GM19395 (cell line): ENCODE measurements around the gene ICAM1.
"Not testable (repeated sequence)": the region's sequence is repeated elsewhere in the genome, so short reads cannot be mapped to it uniquely, and the experiment has no call there.

Source experiments
- ATAC-seq: cut with Tn5 transposase; IDR thresholded peaks from one replicate; pipeline ENCODE4 v1.9.1; 2021; ENCODE audit warnings: mild to moderate bottlenecking, moderate library complexity; ENCODE audit not compliant: unreplicated experiment

Gene ICAM1, protein sequence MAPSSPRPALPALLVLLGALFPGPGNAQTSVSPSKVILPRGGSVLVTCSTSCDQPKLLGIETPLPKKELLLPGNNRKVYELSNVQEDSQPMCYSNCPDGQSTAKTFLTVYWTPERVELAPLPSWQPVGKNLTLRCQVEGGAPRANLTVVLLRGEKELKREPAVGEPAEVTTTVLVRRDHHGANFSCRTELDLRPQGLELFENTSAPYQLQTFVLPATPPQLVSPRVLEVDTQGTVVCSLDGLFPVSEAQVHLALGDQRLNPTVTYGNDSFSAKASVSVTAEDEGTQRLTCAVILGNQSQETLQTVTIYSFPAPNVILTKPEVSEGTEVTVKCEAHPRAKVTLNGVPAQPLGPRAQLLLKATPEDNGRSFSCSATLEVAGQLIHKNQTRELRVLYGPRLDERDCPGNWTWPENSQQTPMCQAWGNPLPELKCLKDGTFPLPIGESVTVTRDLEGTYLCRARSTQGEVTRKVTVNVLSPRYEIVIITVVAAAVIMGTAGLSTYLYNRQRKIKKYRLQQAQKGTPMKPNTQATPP

DNA sequence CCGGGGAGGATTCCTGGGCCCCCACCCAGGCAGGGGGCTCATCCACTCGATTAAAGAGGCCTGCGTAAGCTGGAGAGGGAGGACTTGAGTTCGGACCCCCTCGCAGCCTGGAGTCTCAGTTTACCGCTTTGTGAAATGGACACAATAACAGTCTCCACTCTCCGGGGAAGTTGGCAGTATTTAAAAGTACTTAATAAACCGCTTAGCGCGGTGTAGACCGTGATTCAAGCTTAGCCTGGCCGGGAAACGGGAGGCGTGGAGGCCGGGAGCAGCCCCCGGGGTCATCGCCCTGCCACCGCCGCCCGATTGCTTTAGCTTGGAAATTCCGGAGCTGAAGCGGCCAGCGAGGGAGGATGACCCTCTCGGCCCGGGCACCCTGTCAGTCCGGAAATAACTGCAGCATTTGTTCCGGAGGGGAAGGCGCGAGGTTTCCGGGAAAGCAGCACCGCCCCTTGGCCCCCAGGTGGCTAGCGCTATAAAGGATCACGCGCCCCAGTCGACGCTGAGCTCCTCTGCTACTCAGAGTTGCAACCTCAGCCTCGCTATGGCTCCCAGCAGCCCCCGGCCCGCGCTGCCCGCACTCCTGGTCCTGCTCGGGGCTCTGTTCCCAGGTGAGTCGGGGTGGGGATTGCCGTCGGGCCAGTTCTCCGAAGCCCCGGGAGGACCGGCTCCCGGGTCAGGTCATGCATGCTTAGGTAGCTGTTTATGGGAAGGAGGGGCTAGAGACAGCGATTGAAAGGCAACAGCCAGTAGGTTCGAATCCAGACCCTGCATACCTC lies at the start of gene ICAM1:
TSS of gene ICAM1 (plus strand) at position 505 of the 779 bp plus-strand sequence. CDS start at position 545, 40 bp downstream.
- ATAC-seq = no peak

DNA sequence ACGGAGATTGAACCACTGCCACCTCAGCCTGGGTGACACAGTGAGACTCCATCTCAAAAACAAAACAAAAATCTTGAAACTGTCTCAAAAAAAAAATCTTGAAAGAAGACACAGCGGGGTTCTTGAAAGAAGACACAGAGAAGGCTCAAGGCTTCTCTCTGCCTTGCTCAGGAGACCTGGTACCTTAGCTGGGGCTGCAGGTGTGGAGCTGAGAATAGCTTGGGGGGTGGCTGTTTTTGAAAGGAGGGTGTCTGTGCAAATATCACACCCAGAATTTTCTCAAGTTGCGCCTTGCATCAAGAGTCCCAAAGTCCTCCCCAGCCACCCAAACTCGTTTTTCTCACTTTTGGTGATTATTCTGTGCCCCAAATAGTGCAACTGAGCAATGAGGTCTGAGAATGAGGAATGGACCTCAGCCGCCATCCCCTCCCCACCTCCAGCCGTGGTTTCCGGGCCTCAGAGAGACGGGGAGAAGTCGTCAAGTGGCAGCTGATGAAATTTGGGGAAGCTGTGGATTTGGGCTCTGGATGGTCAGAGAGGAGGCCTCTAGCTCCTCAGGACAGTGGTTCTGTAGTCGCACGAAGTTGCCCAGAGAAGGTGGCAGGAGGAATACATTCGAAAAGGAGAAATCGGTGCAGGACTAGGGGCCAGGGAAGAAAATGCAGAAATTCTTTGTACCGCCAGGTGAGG lies 48.6 kb upstream of the ICAM1 start:
- ATAC-seq = no peak

- no peak for ATAC-seq
Measured at GRCh38 chr19:10223488-10224213, 47.3 kb upstream of the ICAM1 start.

DNA sequence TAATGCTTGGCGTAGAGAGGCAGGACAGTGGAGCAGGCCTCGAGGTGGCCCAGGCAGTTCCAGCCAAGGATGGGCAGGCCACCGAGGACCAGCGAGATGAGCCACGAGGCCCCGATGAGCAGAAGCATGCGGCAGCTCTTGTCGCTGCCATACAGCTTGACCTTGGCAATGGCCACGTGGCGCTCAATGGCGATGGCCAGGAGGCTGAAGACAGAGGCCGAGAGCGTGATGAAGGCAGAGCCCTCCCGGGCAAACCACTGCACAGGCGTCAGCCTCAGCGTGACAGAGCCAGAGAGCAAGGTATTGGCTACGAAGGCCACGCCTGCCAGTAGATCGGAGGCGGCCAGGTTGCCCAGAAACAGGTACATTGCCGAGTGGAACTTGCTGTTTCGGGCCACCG lies 46.6 kb upstream of the ICAM1 start:
- ATAC-seq = no peak

GRCh38 chr19:10226021-10226375 lies 44.9 kb upstream of the ICAM1 start:
- no peak for ATAC-seq

DNA sequence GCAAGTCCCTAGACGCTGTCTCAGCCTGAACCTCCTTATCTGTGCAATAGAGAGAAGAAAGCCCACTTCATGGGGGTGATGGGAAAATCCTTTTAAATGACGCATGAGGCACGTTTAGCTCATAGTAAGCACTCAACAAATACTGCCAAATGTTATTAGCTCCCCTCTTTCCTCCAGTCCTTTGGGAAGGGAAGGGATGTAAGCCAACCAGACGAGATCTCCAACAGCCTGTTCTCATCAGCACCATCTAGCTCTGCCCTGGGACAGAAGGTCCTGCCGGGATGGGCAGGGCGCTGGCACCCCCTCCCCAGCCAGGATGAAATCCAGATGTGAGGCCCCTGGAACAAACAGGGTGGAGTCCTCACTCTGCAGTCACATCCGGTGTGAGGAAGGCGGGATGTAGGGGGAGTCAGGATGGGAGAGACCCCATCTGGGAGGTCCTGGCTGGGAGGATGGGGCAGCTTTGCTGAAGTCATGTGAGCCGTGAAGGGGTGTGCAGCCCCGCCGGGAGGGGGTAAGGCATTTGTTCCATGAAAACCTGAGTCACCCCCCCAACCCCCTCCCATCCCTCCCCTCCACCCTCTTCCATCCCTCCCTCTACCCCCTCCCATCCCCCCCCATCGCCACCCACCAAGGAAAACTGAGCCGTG lies 44.4 kb upstream of the ICAM1 start:
- ATAC-seq = no peak

DNA sequence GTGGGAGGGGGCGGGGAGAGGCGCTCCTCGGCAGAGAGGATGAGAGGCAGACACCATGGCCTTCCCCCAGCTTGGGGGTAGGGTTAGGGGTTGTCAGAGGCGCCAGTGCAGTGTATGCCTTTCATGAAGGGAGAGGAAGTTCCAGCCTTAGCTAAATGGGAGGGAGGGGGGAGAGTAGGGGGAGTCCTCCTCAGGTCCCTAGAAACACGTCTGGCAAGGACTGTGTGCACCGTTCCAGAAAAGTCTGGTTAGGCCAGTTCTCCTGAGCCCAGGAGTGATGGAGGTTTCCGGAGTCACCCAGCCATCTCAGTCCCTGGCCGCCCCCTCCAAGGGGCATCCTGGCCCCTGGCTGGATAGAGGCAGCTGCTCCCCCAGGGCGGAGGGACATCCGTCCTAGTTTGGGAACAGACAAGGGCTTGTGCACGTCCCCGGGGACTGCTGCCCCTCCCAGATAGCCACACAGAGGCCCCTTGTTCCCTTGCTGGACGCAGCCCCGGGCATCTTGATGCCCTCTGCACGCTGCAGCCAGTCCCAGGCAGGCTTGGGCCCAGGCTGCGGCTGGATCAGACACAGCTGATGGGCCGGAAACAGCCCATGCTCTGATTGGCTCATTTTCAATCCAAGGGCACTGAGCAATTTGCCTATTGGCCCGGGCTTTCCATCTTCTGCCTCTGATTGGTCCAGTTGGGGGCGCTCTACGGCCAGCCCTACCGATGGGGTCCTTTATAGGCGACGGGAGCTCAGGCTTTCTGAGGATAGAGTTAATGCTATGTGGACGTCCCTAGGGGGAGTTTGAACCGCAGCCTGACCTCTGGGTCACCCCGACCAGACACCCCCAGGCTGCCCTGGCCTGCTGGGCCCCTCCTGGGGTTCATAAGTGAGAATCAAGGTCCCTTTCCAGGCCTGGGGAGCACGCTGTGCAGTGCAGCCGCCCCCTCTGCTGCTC lies 43.6 kb upstream of the ICAM1 start:
- no peak for ATAC-seq

DNA sequence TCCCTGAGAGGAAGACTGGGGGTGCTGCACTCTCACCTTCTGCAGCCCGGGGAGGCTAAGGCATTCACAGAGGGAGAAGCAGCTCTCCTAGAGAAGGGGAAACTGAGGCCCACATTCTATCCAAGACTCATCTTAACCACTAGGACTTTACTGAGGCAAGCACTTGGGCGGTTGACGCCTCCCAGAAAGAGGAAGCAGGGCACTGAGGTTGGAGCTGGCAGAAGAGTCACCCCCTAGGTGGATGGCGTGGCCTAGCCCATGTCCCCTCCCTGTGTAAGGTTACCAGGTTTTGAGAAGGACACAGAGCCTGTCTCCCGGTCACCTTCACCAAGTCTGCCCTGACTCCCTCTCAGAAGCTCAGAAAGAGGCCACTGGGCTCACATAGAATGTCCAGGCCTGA lies 42.5 kb upstream of the ICAM1 start:
- ATAC-seq = no peak

DNA sequence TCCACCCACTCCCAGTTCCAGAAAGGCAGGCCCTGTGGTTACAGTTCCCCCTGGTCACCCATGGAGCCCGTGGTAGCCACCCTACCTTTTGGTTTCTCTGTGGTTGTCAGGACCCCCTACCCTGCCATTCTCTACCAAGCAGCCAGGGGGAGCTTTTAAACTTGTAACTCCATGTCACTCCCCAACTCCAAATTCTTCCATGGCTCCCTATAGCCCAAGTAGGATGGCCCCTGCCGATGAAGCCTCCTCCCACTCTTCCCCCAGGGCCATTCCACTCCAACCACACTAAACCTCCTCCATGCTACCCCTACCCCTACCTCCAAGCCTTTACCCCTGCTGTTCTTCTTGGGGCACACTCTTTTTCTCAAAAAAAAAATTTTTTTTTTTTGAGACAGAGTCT lies 42.0 kb upstream of the ICAM1 start:
- ATAC-seq = no peak

DNA sequence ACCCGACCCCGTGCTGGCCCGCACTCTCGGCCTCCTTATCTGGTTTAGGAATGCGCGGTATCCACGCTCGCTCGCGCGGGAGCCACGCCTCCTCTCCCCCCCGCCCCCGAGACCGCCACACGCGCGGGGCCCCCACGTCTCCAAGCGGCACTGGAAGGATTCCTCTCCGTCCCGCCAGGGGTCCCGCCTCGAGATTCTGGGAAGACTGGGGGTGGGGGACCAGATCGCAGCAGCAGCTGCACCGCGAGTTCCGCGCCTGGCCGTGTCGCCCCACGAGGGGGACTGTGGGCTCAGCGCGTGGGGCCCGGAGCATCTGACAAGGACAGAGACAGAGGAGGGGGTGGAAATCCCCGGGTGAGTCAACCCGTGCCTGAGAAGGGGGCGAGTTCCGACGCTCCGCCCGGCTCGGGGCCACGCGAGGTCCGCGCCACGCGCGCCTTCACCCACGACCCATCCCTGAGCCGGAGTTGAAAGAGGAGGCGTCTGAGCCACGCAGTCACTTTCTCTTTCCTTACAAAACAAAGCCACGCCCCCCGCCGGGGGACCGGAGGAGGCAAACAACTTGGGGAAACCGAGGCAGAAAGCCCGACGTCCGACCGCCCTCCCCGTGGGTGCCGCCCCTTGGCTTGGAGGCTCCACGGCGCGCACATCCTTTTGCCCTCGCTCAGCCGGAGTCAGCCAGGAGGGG lies 40.6 kb upstream of the ICAM1 start:
- no peak for ATAC-seq

- no peak for ATAC-seq
Measured at GRCh38 chr19:10230861-10231611, 39.9 kb upstream of the ICAM1 start, which contains the start of gene S1PR2. S1PR2 (minus strand) TSS chr19:10231331; CDS start chr19:10224905, 6,426 bp downstream.

DNA sequence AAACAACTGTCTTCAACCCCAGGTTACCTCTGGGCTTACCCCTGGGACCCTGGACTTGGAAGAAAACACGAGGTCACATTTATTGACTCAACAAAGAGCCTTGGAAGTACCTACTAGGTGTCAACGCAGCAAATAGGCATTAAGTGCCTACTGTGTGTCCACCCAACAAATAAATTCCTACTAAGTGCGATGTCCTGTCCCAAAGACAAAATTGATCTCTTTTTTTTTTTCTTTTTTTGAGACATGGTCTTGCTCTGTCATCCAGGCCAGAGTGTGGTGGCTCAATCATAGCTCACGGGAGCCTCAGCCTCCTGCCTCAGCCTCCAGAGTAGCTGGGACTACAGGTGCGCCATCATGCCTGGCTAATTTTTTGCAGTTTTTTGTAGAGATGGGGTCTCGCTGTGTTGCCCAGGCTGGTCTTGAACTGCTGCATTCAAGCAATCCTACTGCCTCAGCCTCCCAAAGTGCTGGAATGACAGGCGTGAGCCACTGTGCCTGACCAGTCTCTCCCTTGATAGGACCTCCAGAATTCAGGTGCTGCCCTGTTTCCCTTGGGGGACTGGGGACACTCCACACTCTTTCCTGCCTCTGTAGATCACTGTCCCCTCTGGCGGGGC lies 39.2 kb upstream of the ICAM1 start:
- ATAC-seq = no peak

DNA sequence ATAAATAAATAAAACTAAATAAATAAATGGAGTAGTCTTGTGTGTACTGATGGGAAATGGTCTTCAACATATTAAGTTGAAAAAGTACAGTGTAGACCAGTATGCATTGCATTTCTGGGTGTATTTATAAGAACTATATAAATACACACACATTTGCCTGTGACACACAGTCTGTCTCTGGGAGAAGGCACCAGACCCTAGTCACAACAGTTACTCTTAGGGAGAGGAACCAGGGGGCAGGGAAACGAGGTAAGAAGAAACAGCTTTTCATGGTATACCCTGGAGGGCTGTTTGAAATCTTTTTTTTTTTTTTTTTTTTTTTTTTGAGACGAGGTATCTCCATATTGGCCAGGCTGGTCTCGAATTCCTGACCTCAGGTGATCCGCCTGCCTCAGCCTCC lies 37.0 kb upstream of the ICAM1 start:
- no peak for ATAC-seq

DNA sequence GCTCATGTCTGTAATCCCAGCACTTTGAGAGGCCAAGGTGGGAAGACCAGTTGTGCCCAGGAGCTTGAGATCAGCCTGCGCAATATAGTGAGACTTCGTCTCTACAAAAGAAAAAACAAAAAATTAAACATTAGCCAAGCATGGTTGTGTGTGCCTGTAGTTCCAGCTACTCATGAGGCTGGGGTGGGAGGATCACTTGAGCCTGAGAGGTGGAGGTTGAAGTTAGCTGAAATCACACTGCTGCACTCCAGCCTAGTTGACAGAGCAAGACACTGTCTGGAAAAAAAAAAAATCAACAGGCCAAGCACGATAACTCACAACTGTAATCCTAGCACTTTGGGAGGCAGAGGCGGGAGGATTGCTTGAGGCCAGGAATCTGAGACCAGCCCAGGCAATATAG lies 35.9 kb upstream of the ICAM1 start:
- no peak for ATAC-seq

GRCh38 chr19:10235409-10235808 lies 35.5 kb upstream of the ICAM1 start:
- ATAC-seq = not testable (repeated sequence)

DNA sequence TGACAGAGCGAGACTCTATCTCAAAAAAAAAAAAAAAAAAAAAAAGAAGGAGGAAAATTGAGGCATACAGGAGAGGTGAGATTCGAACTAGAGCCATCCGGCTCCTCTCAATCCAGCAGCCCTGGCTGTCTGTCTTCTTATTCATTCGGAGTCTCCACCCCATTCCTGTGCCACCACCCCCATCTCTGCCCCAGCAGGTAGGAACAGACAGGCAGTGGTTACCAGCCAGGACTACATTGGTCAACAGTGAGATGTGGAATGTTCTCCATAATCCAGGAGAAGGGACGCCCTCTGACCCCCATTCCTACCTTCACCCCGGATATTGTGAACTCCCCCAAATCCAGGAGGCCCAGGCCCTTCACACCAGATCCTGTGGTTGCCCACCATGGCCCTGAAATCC lies 33.2 kb upstream of the ICAM1 start:
- ATAC-seq = no peak

DNA sequence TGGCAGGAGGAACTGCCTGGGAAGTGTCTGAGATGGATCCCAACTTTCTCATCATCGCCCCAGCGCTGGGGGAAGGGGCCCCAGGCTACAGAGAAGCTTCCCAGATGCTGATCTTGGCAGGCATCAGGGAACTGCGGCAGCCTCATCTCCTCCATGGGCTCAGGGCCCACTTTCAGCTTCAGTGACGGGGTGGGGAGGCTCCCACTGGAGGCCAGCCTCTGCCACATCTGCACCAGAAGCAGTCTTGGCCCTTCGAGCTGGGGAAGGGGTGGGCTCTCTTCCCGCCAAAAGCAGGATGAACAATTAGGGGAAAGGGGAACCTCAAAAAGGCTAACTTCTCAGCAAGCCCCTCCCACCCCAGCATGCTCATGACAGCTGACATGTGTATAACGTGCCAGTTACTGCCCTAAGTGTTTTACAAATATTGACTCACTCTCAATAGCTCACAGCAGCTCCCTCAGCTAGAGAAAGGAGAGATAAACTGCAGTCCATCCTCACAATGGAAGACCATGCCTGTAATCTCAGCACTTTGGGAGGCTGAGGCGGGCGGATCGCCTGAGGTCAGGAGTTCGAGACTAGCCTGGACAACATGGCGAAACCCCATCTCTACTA lies 32.6 kb upstream of the ICAM1 start:
- no peak for ATAC-seq
